Thyroid gland (tissue), 4 donors: Measurements from ENCODE around the gene SH3BGRL3. TPM values are rescaled to one million over a fixed set of nuclear protein-coding genes. Genes with fewer than 3 reads are reported as not detected.

Experiments
- DNase-seq, 2 donors: peaks; one replicate each; pipeline ENCODE4 v3.0.0-alpha.2; 2019
- H3K27ac ChIP-seq, 3 donors: fragments of 200-600 bp; sonication (generic); 1 replicate in 2 of 3; 2 replicates in 1 of 3; pipeline ENCODE4 v1.5.1; 2016 to 2019; ENCODE audit warnings: mild to moderate bottlenecking in 1 of 3, moderate library complexity in 1 of 3
- H3K27me3 ChIP-seq: fragments of 200-600 bp; sonication (generic); one replicate; pipeline ENCODE4 v1.5.1; 2019
- H3K36me3 ChIP-seq, 2 donors: fragments of 200-600 bp; sonication (generic); one replicate each; pipeline ENCODE4 v1.5.1; 2016 to 2019
- H3K4me1 ChIP-seq, 2 donors: fragments of 200-600 bp; sonication (generic); one replicate each; pipeline ENCODE4 v1.5.1; 2017 to 2019
- H3K4me3 ChIP-seq, 3 donors: fragments of 200-600 bp; sonication (generic); replicated peaks in 1 of 3; 1 replicate in 2 of 3; 2 replicates in 1 of 3; pipeline ENCODE4 v1.5.1; 2016; ENCODE audit warnings: mild to moderate bottlenecking in 1 of 3
- H3K9me3 ChIP-seq: fragments of 200-600 bp; sonication (generic); one replicate; pipeline ENCODE4 v1.5.1; 2017
- CTCF ChIP-seq, 6 experiments: fragments of 200-600 bp in 3 of 6; fragments of 450-650 bp in 3 of 6; sonication (generic) in 3 of 6; IDR thresholded peaks; one replicate each; pipeline ENCODE4 v1.5.1; 2016 to 2019; ENCODE audit warnings: antibody characterized with exemption in 6 of 6, mild to moderate bottlenecking in 2 of 6, inconsistent platforms in 1 of 6, moderate library complexity in 1 of 6
- POLR2A ChIP-seq, 2 donors: fragments of 450-650 bp; IDR thresholded peaks; one replicate each; pipeline ENCODE4 v1.6.1; 2017; ENCODE audit warnings: antibody characterized with exemption in 2 of 2, mild to moderate bottlenecking in 2 of 2, moderate library complexity in 1 of 2
- WGBS, 2 donors: methylation state at CpG; one replicate each; pipeline ENCODE4 v1.1.5; 2017; 5-methylcytosine and 5-hydroxymethylcytosine counted together
- intact Hi-C: fragments of 100-400 bp; cut with DNase I; formaldehyde crosslinking; loops from one replicate; pipeline ENCODE4 v1.15.1; 2023
- total RNA-seq, 4 donors: library from RNA; depleted of rRNA; stranded (reverse); fragments of >200 nt; gene quantifications; one replicate each; pipeline ENCODE4 v1.2.3, GENCODE V29; 2016

SH3BGRL3 gene
- total RNA-seq, 4 donors from 2014 or later, result 18.8 to 58.2 (median 37.4) TPM

- intact Hi-C loops, result loop anchor here (5.0 kb wide), 1 partner anchor 44 kb away; no protein-coding TSS in a partner anchor
- no peak for TF ChIP-seq CTCF (IDR thresholded peaks at IDR 0.05)
- TF ChIP-seq POLR2A (IDR thresholded peaks at IDR 0.05), result no peak
- DNase-seq, result no peak
- Histone ChIP-seq H3K36me3 (no peaks in the 10 kb centered on the region), H3K27me3 (no peaks in the 10 kb centered on the region), H3K9me3 (no peaks in the 10 kb centered on the region), H3K27ac (no peak overlapping the region), H3K4me1 (peaks cover 0 to 8% of the 10 kb centered on the region in 2 donors), H3K4me3 (no peak overlapping the region)
- WGBS, 2 donors, result 60 to 64% methylated on average over 1 to 2 of the region's 2 CpGs
These were observed 41.0 kb downstream of the SH3BGRL3 start for GRCh38 chr1:26320896-26321295.

GRCh38 chr1:26321315-26322041 lies 41.6 kb downstream of the SH3BGRL3 start:
- no peaks in the 10 kb centered on the region for H3K27me3 ChIP-seq
- peak; percentile 69 to 94 (median 90) for TF ChIP-seq CTCF (IDR thresholded peaks at IDR 0.05)
- TF ChIP-seq POLR2A (IDR thresholded peaks at IDR 0.05), result no peak
- no peak overlapping the region for H3K4me3 ChIP-seq
- peak; percentile 89 to 93 for DNase-seq
- intact Hi-C loops, result loop anchor here (5.0 kb wide), 1 partner anchor 44 kb away; no protein-coding TSS in a partner anchor
- 17% methylated on average over 16 of the region's 16 CpGs for WGBS, 2 donors
- H3K9me3 ChIP-seq, result no peaks in the 10 kb centered on the region
- peaks cover 0 to 8% of the 10 kb centered on the region in 2 donors for H3K4me1 ChIP-seq
- H3K27ac ChIP-seq, result no peak overlapping the region
- H3K36me3 ChIP-seq, result no peaks in the 10 kb centered on the region

- Histone ChIP-seq H3K4me1 (peaks cover 0 to 8% of the 10 kb centered on the region in 2 donors), H3K36me3 (no peaks in the 10 kb centered on the region), H3K27me3 (no peaks in the 10 kb centered on the region), H3K4me3 (no peak overlapping the region), H3K9me3 (no peaks in the 10 kb centered on the region), H3K27ac (no peak overlapping the region)
- intact Hi-C loops, result loop anchor here (5.0 kb wide), 1 partner anchor 45 kb away; no protein-coding TSS in a partner anchor
- no peak for DNase-seq
- WGBS, 2 donors, result 67 to 72% methylated on average over 6 to 10 of the region's 10 CpGs
- TF ChIP-seq CTCF (IDR thresholded peaks at IDR 0.05) (no peak), POLR2A (IDR thresholded peaks at IDR 0.05) (no peak)
These were observed 42.1 kb downstream of the SH3BGRL3 start for GRCh38 chr1:26322042-26322331.

DNA sequence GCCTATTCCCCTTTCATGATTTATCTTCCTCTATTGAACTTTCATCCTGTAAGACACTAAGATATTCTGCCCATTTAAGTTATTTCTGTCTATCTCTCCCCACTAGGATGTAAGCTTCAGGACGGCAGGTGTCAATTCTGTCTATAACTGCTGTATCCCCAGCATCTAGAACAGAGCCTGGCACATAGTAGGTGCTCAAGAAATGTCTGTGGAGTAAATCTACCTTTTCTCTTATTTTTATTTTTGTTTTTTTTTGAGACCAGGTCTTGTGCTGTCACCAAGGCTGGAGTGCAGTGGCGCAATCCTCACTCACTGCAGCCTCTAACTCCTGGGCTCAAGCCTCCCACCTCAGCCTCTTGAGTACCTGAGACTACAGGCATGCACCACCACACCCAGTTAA lies 43.5 kb downstream of the SH3BGRL3 start:
- TF ChIP-seq CTCF (IDR thresholded peaks at IDR 0.05) (no peak), POLR2A (IDR thresholded peaks at IDR 0.05) (no peak)
- Histone ChIP-seq H3K9me3 (no peaks in the 10 kb centered on the region), H3K4me1 (peaks cover 0 to 8% of the 10 kb centered on the region in 2 donors), H3K27me3 (no peaks in the 10 kb centered on the region), H3K36me3 (no peaks in the 10 kb centered on the region), H3K4me3 (no peak overlapping the region), H3K27ac (no peak overlapping the region)
- 95 to 96% methylated on average over 2 of the region's 2 CpGs for WGBS, 2 donors
- DNase-seq, result no peak
- intact Hi-C loops, result loop anchor here (5.0 kb wide), 1 partner anchor 46 kb away; no protein-coding TSS in a partner anchor

GRCh38 chr1:26324550-26324949 lies 44.7 kb downstream of the SH3BGRL3 start:
- no peak for DNase-seq
- Histone ChIP-seq H3K36me3 (no peaks in the 10 kb centered on the region), H3K9me3 (no peaks in the 10 kb centered on the region), H3K4me1 (peaks cover 0 to 8% of the 10 kb centered on the region in 2 donors), H3K27me3 (no peaks in the 10 kb centered on the region), H3K4me3 (no peak overlapping the region), H3K27ac (no peak overlapping the region)
- TF ChIP-seq CTCF (IDR thresholded peaks at IDR 0.05), result no peak
- no peak for TF ChIP-seq POLR2A (IDR thresholded peaks at IDR 0.05)
- 83 to 86% methylated on average over 3 of the region's 3 CpGs for WGBS, 2 donors
- intact Hi-C loops, result loop anchor here (5.0 kb wide), 1 partner anchor 47 kb away; no protein-coding TSS in a partner anchor
